H1 (cell line): ENCODE results near the gene PAX5. TPM values are rescaled to one million over a fixed set of nuclear protein-coding genes. Genes with fewer than 3 reads are reported as not detected.

ENCODE experiments used
- EZH2 ChIP-seq: fragments of 200-600 bp; sonication (generic); IDR thresholded peaks from 2 replicates; pipeline ENCODE4 v1.7.1; 2012; ENCODE audit warnings: low read depth, mild to moderate bottlenecking, moderate library complexity, low read length, inconsistent platforms; ENCODE audit not compliant: severe bottlenecking
- RNF2 ChIP-seq: fragments of 200-900, 300-1000 bp; sonication (generic); IDR thresholded peaks from 2 replicates; pipeline ENCODE4 v1.7.1; 2016; ENCODE audit warnings: borderline replicate concordance, low read depth, mild to moderate bottlenecking, antibody characterized with exemption, low read length; ENCODE audit not compliant: poor library complexity, severe bottlenecking; ENCODE audit errors: missing control alignments
- polyA plus RNA-seq, 7 experiments: library from polyadenylated mRNA; depleted of rRNA in 3 of 7; stranded (reverse) in 5 of 7; unstranded in 2 of 7; fragments of >200 nt in 5 of 7; fragments of 200-250 nt in 2 of 7; gene quantifications; 1 replicate in 5 of 7; 2 replicates in 1 of 7; 4 replicates in 1 of 7; pipeline versions ENCODE4 v1.2.1 to v1.2.3, GENCODE V29; 2011 to 2013; ENCODE audit warnings: missing spikeins in 2 of 7, mixed read lengths in 2 of 7
- total RNA-seq: library from RNA; stranded (reverse); fragmentation: NEBNext Ultra II Directional; extraction: Animal tissue kit (Norgen Biotek cat#: 25700); gene quantifications from 2 replicates; pipeline ENCODE4 v1.2.1, GENCODE V29; 2021

PAX5 gene
- total and polyA plus RNA-seq, 2 of the 8 experiments (the other 6 are each of a cell fraction or from before 2014, with no cell fraction given) = 0.29 to 0.43 TPM

DNA sequence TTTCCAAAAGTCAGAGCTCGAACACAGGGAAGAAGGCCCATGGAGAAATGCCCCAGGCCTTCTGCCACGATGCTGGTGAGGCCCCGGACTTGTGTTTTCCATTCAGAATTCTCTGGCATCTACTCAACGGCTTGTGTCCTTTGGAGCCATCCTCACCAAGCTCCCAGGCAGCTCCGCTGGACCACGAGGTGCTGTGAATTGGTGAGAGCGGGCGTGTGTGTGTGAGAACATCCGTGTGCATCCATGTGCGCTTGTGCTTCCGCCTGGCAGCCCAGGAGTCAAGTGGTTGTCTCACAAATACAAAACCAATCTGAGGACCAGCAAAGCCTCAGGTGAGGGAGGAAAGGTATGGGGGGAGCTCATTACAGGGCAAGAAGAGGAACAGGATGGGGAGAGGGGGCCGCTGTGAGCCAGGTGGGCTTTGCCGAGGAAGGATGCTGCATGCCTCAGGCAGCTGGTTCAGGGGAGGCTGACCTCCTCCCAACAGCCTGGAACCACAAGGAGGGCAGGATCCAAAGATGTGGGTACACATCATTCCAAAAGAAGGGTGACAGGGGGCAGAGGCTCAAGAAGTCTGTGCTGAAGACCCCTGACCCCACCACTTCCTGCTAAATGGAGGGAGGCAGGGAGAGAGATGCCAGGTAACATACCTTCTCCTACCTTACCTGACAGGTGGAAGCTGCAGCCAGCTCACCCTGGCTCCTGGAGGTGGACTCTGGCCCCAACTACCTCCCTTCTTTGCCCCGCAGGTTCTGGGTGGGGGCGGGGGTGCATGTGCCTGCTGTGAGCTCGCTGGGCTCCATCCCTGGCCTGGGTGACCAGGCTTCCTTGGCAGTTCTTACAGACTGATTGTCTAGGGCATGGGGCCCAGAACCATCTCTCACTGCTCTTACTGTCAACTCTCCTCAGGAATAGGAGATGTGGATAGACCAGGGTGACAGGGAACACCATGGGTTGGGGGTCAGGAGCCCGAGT lies 196.3 kb downstream of the PAX5 start (continued):
- TF ChIP-seq EZH2 = no peak
- TF ChIP-seq RNF2 = no peak
